Embryonic facial prominence (tissue), 1 donor: Measurements from ENCODE around the gene HNMT.
"Not testable (repeated sequence)": the region's sequence is repeated elsewhere in the genome, so short reads cannot be mapped to it uniquely, and the experiment has no call there.

ENCODE experiments used
- DNase-seq: peaks from one replicate; pipeline ENCODE4 v3.0.0-alpha.2; 2016; ENCODE audit errors: extremely low spot score

Gene HNMT

DNA sequence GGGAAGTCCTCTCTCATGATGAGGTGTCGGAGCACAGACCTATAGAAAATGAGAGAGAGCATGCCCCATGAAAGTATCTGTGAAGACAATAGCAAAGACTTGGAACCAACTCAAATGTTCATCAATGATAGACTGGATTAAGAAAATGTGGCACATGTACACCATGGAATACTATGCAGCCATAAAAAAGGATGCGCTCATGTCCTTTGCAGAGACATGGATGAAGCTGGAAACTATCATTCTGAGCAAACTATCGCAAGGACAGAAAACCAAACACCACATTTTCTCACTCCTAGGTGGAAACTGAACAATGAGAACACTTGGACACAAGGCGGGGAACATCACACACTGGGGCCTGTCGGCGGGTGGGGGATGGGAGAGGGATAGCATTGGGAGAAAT, 79.3 kb downstream of the HNMT start:
- not testable (repeated sequence) for DNase-seq

DNA sequence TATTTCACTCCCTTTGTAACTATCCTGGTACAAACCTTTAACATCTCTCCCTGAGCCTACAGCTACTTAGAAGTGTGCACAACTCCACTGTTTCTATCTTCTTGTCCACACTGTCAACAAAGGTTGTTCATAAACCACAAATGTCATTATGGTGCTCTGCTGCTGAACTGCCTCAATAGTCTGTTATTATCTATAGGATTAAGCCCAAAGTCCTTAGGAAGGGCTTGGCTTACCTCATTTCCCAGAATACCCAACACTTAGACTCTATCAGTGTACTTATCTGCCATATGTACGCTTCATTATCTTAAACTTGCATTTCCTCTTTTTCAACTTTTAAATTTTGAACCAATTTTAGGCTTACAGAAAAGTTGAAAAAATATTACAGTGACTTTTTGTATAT, 94.2 kb downstream of the HNMT start:
- no peak for DNase-seq

DNA sequence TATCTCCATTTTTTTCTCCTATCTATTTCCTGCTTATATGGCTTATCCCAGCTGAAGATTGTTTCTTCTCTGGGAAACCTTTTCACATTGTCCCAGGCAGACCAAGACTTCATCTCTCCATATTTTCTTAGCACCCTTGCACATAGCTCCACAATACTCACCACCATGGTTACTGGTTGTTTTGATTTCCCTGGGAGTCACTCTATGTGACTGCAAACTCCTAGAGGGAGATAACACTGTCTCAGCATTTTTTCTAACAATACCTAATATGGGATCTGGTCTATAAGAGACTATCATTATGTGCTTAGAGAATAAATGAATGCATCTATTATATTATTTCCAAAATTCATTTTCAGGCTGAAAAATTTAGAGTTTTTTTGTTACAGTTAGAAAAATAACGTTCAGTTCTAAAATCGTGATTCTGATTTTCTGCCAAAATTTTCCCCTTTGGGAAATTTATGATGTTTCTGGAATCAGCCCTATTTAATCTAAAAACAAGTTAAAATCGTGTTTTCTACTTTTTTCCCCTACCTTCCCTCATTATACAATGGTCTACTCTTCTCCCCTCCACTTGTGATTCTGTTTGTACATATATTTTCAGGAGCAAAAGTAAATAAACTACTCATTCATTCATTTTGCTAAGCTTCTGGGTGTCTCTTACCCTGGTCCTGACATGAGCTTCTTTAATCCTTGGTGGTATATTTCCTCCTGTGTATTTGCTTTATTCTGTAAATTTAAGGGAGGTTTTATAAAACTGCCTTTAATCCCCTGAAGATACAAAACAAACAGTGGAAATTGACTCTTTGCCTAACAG, 95.4 kb downstream of the HNMT start:
- DNase-seq: no peak

DNA sequence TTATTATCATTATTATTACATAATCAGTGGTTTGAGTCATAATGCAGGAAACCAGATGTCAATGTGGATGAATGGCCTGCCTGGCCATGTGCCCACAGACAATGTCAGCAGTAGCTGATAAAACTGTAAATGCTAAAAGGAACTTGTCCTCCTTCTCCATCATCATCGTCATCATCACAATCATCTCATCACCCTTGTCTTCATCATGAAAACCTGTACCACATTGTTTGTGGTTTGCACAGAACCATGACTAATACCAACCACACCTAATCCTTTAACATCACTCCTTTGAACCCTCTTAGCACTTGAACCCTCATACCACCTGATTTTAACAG, 96.0 kb downstream of the HNMT start:
- no peak for DNase-seq

DNA sequence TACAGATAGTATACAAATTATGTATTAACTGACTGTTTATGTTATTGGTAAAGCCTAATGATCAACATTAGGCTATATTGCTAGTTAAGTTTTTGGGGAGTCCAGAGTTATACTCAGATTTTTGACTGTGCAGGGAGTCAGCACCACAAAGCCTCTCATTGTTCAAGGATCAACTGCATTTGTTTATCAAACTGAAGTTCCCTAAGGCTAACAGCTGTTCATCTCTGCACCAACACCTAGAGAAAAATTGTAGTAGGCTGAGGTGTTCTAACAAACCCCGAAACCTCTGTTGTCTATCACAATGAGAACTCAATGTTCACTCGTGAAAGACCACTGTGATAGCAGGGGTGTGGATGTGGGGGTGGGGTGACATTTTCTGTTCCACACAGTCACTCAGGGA, 97.7 kb downstream of the HNMT start:
- DNase-seq: no peak

DNA sequence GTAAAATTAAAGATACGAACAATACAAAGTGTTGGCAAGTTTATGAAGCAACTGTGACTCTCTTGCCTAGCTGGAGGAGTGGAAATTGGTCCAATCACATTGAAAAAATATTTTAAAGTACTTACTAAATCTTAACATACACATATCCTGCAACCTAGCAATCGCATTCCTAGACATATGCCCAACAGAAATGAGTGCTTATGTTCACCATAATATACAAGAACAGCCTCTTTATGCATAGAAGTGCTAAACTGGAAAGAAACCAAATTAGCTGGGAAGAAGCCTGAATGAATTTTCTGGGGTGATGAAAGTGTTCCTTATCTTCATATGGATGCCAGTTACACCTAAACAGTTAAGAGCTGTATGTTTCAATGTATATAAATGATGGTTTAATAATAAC, 98.9 kb downstream of the HNMT start:
- DNase-seq: no peak
